Measurements from ENCODE around the gene SH2B2.

Gene SH2B2

DNA sequence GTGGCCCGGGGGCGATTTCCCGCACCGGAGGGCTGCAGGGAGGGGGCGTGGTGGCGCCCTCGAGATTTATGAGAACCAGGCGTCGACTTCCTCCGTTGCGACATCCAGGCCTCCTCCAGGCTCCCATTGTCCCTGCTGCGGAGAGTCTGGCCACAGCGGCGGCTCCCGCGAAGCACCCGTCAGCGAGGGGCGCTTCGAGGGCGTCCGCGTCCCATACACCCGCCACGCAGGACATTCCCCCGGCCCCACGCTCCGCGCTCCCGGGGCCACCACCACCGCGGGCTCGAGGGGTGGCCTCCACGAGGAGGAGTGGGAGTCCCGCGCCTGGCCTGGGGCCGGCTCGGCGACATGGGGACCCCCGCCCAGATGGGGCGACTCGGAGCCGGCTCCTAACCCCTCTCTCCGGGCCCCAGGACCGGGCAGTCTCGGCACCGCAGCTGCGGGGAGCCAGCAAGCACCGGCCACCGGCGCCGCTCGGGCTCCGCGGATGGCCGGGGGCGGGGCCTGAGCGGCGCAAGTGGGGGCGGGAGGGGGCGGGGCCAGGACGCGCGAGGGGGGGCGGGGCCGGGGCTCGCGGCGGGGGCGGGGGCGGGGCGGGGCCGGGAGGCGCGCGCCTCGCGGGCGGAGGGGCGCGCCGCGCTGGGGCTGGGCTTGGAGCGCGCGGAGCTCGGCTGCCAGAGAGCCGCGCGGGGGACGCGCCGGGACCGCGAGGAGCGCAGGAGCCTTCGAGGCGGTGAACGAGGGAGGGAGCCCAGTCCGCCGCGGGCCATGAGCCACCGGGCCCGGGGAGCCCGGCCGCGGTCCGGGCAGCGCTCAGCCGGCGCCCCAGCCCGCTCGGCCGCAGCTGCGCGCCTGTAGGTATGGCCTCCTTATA is at the start of gene SH2B2:
Gene SH2B2, plus strand, starts transcription at position 632 of the 874 bp plus-strand sequence. CDS start 13,683 bp downstream, outside the sequence.
- DNase-seq, result peak; percentile 34

DNA sequence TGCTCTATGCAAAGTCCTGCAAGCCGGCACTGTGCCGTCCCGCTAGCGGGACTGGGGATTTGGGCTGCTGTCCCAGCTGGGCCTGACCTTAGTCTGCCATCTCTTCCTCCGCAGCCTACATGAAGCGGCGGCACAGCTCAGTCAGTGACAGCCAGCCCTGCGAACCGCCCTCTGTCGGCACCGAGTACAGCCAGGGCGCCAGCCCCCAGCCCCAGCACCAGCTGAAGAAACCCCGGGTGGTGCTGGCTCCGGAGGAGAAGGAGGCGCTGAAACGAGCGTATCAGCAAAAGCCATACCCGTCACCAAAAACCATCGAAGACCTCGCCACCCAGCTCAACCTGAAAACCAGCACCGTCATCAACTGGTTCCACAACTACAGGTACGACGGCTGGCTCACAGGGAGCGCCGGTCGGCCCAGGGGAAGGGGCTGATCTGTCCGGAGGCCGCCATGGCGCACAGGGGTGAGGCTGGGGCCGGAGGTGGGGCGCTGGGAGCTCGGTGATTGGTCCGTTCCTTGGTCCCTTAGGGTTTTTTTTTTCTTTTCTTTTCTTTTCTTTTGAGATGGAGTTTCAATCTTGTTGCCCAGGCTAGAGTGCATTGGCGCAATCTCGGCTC is 47.4 kb upstream of the SH2B2 start:
- no peak for DNase-seq

DNA sequence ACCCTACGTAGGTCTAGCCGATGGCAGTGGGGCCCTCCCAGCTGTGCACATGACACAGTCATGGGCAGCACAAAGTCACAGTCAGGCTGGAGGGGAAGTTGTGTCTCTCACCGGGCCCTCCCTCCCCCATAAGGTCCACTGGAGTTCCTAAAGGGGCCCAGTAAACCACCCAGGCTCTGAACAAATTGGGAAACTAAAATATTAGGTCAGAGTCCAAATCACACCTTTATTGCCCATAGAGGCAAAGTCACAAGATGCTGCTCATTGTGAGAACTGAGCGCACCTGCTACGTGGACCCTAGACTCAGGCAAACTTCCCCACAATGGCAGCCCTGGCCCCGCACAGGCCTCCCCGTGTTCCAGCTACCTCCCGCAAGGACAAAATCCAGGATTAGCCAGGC is 45.2 kb upstream of the SH2B2 start:
- DNase-seq, result no peak

DNA sequence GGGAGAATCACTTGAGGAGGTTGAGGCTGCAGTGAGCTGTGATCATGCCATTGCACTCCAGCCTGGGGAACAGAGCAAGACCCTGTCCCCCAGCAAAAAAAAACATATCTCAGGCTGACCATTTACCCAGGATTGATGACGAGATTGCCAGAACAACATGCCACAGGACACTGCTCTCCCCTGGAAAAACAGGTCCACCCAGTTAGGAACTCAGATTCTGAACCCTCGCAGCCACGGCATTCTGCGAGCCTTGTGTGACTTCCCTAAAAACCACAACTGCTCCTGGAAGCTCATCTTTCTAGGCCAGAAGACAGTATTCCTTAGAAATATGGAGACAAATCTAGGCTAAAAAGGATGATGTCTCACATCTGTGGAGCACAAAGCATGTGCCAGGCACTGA is 42.1 kb upstream of the SH2B2 start:
- no peak for DNase-seq

DNA sequence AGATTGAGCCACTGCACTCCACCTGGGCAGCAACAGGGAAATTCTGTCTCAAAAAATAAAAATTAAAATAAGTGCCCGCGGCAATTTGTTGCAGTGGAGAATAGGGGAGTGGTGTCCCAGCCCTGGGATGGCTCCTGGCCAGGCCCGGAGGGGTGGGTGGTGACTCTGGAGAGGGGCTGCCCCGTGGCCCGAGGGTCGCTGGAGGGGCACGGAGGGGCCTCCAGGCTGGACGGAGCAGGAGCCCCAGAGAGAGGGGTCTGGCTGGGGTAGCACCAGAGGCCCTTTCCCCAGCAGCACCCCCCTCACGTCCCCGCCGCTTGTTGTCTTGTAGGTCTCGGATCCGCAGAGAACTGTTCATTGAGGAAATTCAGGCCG is 38.6 kb upstream of the SH2B2 start:
- no peak for DNase-seq

DNA sequence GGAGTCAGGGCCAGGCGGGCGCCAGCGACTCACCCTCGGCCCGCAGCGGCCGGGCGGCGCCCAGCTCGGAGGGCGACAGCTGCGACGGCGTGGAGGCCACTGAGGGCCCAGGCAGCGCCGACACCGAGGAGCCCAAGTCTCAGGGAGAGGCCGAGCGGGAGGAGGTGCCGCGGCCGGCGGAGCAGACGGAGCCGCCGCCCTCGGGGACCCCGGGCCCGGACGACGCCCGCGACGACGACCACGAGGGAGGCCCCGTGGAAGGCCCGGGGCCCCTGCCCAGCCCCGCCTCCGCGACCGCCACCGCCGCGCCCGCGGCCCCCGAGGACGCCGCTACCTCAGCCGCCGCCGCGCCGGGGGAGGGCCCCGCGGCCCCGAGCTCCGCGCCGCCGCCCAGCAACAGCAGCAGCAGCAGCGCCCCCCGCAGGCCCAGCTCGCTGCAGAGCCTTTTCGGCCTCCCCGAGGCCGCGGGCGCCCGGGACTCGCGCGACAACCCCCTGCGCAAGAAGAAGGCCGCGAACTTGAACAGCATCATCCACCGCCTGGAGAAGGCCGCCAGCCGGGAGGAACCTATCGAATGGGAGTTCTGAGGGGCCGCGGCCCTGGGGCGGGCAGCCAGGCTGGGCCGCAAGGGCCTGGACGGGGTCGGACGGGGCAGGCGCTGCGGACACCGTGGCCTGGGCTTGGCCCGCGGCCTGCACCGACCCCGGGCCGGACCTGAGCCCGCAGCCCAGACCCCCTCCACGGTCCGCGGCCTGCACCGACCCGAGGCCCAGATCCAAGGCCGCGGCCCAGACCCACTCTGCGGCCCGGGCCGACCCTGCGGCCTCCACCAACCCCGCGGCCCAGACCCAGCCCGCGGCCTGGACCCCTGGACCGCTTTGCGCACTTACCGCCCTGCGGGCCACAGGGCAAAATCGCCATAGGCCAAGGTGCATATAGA is 37.9 kb upstream of the SH2B2 start:
- no peak for DNase-seq

DNA sequence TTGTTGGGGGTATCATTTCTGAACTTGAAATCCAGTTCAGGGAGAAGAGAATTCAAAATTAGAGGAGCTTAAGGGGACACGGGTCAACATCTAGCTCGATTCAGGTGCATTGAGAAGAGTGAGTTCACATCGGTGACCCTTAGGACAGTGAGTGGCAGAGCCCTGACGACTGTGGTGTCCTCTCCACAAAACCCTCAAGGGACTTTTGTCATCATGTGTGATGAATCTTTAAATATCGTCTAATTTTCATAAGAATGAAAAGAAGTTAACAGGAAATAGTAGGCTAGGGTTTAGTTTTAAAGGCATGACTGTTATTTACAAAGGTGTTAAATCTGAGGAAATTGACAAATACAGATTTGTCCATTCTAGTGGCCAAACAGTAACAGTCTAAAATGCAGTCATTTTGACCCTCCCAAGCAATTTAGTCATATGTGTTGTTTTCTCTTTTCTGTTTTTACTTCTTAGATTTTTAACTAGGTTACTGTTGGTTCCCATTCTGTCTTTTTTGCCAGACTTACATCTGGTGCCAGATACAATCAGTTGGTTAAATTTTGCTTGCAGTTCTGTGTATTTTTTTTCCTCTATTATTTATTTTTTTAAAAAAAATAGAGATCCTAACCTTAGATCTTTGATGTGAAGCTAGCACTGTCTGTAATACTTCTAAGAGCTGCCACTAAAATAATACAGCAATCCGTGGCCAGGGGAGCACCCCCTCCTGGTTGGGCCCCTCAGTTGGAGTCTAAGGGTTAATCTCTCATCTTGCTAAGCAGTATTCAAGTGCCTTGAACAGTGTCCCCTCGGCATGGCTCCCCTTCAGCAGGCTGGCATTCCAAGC is 34.9 kb upstream of the SH2B2 start:
- DNase-seq, result no peak

DNA sequence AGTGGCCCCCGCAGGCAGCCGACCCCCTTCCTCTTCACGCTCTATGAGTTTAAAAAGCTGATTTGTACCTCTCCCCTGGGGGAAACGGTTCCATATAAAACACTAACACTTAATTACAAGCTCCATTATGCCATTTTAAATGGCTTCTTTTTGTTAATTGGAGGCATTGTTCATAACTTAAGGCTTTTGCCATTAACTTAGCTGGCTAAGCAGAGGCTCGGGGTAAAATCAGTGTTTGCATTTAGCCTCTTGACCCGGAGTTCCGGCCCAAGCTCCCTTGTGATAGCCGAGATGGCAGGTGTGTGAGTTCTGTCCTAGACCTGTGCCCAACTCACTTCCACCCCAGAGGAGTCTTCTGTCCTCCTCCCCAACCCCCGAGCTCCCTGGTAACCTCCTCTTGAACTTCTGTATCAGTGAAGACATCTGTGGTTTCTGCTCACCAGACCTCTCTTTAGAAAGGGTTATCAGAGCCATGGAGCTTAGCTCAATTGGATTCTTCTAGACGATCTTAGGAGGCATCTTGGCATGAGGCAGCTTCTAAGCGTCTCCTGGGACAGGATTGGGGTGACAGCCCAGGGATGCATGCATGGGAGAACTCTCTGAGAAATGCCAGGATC is 34.2 kb upstream of the SH2B2 start:
- DNase-seq, result no peak

DNA sequence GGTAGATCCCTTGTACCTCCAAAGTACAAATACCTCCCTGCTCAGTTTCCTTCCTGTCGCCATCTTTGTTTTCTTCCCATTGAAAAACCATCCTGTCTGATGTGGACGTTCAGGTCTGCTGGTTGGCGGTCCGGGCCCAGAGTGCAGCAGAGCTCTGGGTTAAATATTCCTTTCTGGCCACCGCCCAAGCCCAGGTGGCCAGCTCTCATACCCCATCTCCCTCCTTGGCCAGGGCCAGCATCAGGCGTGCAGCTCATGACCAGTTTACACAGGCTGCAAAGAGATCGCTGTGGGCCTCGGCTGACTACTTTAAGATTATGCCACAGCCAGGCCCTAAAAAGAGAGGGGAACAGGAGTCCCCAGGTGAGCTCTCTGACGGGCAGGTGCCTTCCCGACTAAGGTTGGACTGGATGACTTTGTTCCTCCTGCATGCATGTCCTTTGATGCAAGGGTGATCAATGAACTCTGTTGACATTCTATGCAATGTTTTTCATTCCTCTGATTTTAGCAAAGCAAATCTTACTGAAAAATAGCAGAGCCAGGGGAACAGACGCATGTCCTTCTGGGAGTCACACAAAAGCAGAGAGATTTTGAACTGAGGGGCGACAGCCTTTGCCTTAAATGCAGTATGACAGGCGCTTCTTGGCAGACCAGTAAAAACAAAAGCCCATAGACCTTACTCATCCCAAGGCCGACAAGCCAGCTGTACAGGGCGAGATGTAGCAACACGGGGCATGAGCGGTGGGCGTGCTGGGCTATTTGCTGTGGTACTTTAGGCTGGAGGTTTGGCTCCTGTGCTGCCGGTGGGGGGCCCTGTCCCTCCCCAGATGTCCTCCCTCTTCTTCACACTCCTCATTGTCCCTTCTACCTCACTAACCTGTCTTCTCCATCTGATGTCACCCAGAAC is 33.3 kb upstream of the SH2B2 start:
- DNase-seq, result no peak

DNA sequence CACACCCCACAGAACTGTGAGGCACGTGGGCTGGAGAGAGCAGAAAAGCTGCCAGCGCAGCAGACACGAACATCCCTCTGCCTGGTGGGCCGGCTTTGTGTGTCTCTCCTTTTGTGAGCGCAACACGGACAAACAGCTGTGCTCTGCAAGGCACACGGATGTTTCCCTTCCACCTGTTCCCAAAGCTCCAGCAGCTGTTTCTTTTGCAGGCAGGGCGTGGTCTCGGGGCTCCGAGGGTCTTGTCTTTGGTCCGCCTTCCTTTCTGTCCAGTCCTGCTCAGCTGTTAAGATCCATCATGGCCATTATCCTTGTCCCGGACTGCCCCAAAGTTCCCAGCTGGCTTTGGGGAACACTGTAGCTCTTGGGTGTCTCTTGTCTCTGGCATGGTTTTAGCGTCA is 32.7 kb upstream of the SH2B2 start:
- DNase-seq, result no peak

DNA sequence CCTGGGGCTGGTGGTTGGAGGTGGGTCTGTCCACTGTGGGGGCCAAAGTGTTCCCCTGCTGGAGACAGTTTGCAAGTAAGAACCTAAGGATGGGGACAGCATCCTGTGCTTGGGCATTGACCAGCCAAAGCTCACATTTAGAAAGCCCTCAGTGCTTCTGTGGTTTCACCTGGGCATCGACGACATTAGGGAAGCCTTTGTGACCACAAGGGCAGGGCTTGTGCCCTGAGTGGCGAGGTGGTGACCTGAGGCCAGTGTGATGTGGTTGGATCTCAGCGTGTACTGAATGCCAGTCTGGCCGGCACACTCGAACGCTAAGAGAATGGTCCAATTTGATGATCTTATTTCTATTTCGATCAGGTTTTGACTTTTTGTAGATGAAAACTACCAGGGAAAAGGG is 32.1 kb upstream of the SH2B2 start:
- DNase-seq, result no peak

DNA sequence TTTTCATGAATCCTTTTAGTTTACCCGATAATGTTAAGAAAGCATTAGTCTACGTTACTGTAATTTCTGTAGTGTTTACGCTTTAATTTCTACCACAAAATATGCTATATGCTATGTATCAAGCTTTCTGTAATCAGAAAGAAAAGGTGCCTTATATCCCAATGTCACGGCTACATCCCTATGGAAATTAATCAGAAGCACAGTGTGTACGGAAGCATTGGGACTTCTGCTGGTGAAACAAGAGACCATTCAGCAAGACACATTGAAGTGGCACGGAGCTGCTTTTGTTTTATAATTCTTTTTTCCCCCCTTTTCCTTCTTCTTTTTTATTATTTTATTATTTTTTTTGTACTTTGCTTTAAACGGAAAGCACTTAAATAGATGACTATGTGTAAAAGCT is 31.2 kb upstream of the SH2B2 start:
- no peak for DNase-seq

DNA sequence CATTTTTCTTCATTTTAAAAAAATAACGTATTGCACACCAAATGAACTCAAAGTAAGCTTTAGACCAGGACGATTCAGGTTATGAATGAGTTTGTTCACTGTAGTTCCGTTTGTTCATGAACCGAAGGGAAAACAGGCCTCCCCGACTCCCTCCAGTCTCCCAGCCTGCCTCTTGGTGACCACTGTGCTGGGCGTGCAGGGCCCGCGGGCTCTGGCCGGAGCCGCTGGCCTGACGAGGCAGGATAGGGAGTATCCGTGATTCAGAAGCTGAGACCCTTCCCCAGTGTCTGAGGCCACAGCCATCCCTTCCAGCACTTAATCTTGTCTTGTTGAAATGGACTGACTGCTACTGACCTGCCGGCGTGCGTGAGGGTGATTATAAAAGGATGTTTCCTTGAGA is 30.8 kb upstream of the SH2B2 start:
- DNase-seq, result no peak

DNA sequence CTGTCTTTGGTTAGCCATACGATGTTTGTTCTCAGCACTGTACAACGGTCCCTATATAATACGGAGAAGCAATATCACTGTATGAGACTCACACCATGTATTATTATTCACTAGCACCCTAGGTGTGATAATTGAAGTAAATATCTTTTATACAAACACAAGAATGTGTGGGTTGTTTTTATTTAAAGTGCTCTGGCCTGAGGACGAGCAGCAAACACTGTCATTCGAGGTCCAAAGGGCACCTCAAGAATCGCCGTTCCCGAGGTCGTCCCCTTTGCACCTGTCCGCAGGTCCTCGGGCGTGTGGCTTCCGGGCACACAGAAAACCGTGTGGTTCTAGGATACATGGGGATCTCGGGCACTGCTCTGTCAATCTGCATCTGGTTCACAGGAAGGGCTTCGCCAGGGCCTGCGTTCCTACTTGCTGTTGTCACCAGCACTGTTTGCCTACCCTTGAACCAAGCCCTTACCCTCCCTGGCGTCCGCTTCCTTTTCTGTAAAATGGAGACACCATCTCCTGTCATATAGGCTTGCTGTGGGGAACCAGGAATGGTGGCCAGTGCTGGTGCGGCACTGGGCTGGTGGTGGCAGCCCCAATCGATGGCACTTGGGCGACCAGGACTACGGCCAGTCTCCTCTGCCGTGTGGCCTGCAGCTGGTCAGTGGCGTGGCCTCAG is 28.5 kb upstream of the SH2B2 start:
- no peak for DNase-seq

DNA sequence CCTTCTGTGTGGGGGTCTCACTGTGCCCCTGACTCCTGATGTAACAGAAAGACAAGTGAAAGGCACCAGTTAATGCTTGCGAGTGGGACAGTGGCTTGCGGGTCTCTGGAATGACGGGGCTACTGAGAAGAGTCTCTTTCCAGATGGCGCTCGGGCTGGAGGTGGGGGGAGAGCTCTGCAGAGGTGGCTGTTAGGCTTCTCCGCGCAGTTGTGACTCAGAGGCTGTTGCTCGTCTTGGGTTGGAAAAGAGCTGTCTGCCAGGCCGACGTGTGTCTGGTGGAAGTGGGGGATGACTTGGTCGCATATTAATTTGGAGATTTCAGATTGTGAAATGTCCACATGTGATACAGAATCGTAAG is 27.9 kb upstream of the SH2B2 start:
- no peak for DNase-seq

DNA sequence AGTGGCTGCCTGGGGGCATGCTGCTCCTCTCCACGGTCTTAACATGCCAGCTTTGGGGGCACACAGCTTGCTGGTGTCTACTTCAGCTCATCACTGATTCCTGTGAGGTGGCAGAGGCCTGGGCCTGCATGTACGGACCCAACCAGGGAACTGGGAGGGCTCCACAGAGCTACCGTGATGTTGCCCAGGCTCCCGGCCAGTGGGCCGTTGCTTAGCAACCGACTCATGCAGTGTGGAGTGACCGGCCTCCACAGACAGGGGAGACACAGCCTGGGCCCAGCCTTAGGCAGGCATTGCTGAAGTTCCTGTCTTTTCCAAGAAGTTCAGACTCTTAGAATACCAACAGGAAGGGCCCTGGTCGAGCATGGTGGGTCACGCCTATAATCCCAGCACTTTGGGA is 25.8 kb upstream of the SH2B2 start:
- DNase-seq, result no peak

DNA sequence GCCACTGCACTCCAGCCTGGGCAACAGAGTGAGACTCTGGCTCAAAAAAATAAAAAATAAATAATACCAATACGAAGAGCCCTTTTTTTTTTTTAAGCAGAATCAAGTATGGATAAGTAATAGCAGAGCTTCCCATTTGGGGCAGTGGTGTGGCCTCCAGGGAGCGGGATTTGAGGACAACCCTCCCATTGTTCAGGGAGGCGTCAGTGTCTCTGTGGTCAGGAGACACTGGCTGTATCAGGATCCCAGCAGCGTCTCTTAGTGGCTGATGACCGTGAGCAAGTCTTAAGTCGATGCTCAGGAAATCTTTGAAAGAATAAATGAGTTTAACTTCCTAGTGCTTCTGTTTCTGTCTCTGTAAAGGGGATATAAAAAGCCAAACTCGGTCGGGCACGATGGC is 25.2 kb upstream of the SH2B2 start:
- no peak for DNase-seq

DNA sequence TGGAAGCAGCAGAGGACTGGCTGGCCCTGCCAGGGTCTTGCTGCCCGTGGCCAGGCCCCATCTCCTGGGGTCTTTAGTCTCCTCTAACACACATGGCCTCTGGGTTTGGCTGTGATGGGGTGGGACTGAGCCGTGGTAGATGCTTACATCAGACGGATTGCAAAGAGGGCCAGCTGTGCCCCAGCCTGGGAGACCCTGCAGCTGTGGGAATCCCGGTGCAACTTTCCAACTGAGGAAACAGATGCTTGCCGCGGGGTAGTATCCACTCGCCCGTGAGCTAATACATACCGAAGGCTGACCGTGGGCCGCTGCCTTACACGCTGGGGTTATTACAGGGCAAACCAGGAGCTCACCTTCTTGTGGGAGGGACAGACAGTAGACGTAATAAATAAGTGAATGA is 24.1 kb upstream of the SH2B2 start:
- no peak for DNase-seq

DNA sequence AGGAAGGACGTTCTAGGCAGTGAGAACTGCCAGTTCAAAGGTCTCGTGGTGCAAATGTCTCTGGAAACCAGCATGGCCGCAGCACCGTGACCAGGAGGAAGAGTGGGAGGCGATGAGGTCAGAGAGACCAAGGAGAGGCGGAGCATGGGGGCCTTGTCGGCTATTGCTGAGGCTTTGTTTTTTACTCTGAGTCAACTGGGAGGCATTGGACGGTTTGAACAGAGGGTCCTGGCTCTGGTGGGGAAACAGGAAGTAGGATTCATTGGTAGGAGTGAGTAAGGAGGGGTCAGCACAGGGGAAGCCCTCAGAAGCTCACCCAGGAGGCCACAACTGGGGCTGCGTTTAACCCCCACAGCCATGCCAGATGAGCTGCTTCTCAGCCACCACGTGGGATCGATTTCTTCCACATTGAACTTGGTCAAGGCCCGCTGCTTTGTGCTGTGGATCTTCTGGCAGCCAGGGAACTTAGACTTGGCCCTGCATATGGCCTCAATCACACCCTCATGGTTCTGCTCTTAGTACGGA is 22.2 kb upstream of the SH2B2 start:
- DNase-seq, result no peak

DNA sequence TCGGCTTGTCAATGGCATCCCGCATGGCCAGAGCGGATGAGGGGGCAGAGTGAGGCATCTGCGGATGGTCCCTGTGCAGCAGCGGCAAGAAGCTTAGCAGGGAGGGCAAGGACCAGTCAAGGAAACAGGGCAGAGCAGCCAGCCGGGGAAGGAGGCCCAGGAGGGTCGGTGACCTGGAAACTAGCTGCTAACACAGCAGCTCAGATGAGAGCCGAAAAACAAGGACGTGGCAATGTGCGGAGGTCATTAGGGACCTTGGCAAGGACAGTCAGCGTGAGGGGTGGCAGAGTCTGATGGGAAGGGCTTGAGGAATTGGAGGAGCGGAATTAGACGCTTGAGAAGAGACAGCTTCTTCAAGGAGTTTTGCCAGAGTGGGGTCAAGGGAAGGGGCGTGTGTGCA is 20.1 kb upstream of the SH2B2 start:
- DNase-seq, result no peak
